ENCODE measurements around the gene SENP5.
A peak's percentile ranks its signal among the peaks of the same experiment; 100 is the strongest.
"Not testable (repeated sequence)": the region's sequence is repeated elsewhere in the genome, so short reads cannot be mapped to it uniquely, and the experiment has no call there.

The SENP5 gene

GRCh38 chr3:196867507-196868296, at the start of gene SENP5:
Gene SENP5, plus strand, starts transcription at chr3:196867920. Its CDS starts 17,262 bp downstream, at chr3:196885182.
- no peaks in the 10 kb centered on the region for H3K27me3 ChIP-seq (ENCODE audit: insufficient read depth, low read length)
- peaks cover 7% of the 10 kb centered on the region for H3K9me3 ChIP-seq (ENCODE audit: insufficient read depth, low read depth, low read length)
- H3K4me3 ChIP-seq (ENCODE audit: low read length), result peak within 1 kb of the TSS; percentile 83
- H3K9ac ChIP-seq (ENCODE audit: low read depth, low read length), result peak within 1 kb of the TSS; percentile 77
- H3K27ac ChIP-seq (ENCODE audit: low read length), result no peak within 1 kb of the TSS
- no peaks in the 10 kb centered on the region for H3K36me3 ChIP-seq (ENCODE audit: insufficient read depth, low read depth, low read length)
- H3K4me1 ChIP-seq (ENCODE audit: insufficient read depth, low read length), result 0 out of 2 replicates have a peak, but pooled peaks cover 4% of the 10 kb centered on the region

- Histone ChIP-seq H3K27ac (ENCODE audit: low read length) (no peak overlapping the region), H3K4me1 (ENCODE audit: insufficient read depth, low read length) (no peaks in the 10 kb centered on the region), H3K9ac (ENCODE audit: low read depth, low read length) (no peak overlapping the region), H3K4me3 (ENCODE audit: low read length) (no peak overlapping the region), H3K9me3 (ENCODE audit: insufficient read depth, low read depth, low read length) (no peaks in the 10 kb centered on the region), H3K27me3 (ENCODE audit: insufficient read depth, low read length) (no peaks in the 10 kb centered on the region), H3K36me3 (ENCODE audit: insufficient read depth, low read depth, low read length) (peaks cover 80% of the 10 kb centered on the region)
Observed at GRCh38 chr3:196821806-196822355, 45.8 kb upstream of the SENP5 start.

- not testable (repeated sequence) for H3K4me3 ChIP-seq (ENCODE audit: low read length); H3K9me3 ChIP-seq (ENCODE audit: insufficient read depth, low read depth, low read length); H3K27me3 ChIP-seq (ENCODE audit: insufficient read depth, low read length); H3K9ac ChIP-seq (ENCODE audit: low read depth, low read length); H3K27ac ChIP-seq (ENCODE audit: low read length); H3K4me1 ChIP-seq (ENCODE audit: insufficient read depth, low read length)
- H3K36me3 ChIP-seq (ENCODE audit: insufficient read depth, low read depth, low read length), result peaks cover 60% of the 10 kb centered on the region
Observed at GRCh38 chr3:196829651-196830050, 38.1 kb upstream of the SENP5 start.

GRCh38 chr3:196835086-196835485, 32.6 kb upstream of the SENP5 start:
- no peak overlapping the region for H3K9ac ChIP-seq (ENCODE audit: low read depth, low read length)
- H3K27me3 ChIP-seq (ENCODE audit: insufficient read depth, low read length), result no peaks in the 10 kb centered on the region
- no peak overlapping the region for H3K4me3 ChIP-seq (ENCODE audit: low read length)
- peaks cover 20% of the 10 kb centered on the region for H3K36me3 ChIP-seq (ENCODE audit: insufficient read depth, low read depth, low read length)
- no peak overlapping the region for H3K27ac ChIP-seq (ENCODE audit: low read length)
- no peaks in the 10 kb centered on the region for H3K4me1 ChIP-seq (ENCODE audit: insufficient read depth, low read length)
- no peaks in the 10 kb centered on the region for H3K9me3 ChIP-seq (ENCODE audit: insufficient read depth, low read depth, low read length)

GRCh38 chr3:196836626-196837025, 31.1 kb upstream of the SENP5 start:
- not testable (repeated sequence) for H3K4me1 ChIP-seq (ENCODE audit: insufficient read depth, low read length); H3K4me3 ChIP-seq (ENCODE audit: low read length); H3K27me3 ChIP-seq (ENCODE audit: insufficient read depth, low read length); H3K9ac ChIP-seq (ENCODE audit: low read depth, low read length); H3K9me3 ChIP-seq (ENCODE audit: insufficient read depth, low read depth, low read length); H3K27ac ChIP-seq (ENCODE audit: low read length); H3K36me3 ChIP-seq (ENCODE audit: insufficient read depth, low read depth, low read length)

- Histone ChIP-seq H3K9me3 (ENCODE audit: insufficient read depth, low read depth, low read length) (no peaks in the 10 kb centered on the region), H3K9ac (ENCODE audit: low read depth, low read length) (no peak overlapping the region), H3K27ac (ENCODE audit: low read length) (no peak overlapping the region), H3K4me1 (ENCODE audit: insufficient read depth, low read length) (no peaks in the 10 kb centered on the region), H3K4me3 (ENCODE audit: low read length) (no peak overlapping the region), H3K27me3 (ENCODE audit: insufficient read depth, low read length) (no peaks in the 10 kb centered on the region), H3K36me3 (ENCODE audit: insufficient read depth, low read depth, low read length) (peaks cover under 1% of the 10 kb centered on the region; the same call in 1 of the 2 replicates)
Observed at GRCh38 chr3:196837819-196838420, 29.8 kb upstream of the SENP5 start.

GRCh38 chr3:196839351-196839750, 28.4 kb upstream of the SENP5 start:
- not testable (repeated sequence) for H3K4me1 ChIP-seq (ENCODE audit: insufficient read depth, low read length); H3K27ac ChIP-seq (ENCODE audit: low read length); H3K27me3 ChIP-seq (ENCODE audit: insufficient read depth, low read length); H3K9ac ChIP-seq (ENCODE audit: low read depth, low read length); H3K36me3 ChIP-seq (ENCODE audit: insufficient read depth, low read depth, low read length); H3K4me3 ChIP-seq (ENCODE audit: low read length); H3K9me3 ChIP-seq (ENCODE audit: insufficient read depth, low read depth, low read length)

- Histone ChIP-seq H3K9ac (ENCODE audit: low read depth, low read length) (no peak overlapping the region), H3K36me3 (ENCODE audit: insufficient read depth, low read depth, low read length) (no peaks in the 10 kb centered on the region), H3K4me3 (ENCODE audit: low read length) (no peak overlapping the region), H3K4me1 (ENCODE audit: insufficient read depth, low read length) (no peaks in the 10 kb centered on the region), H3K9me3 (ENCODE audit: insufficient read depth, low read depth, low read length) (peaks cover under 1% of the 10 kb centered on the region; the same call in 1 of the 2 replicates), H3K27ac (ENCODE audit: low read length) (no peak overlapping the region), H3K27me3 (ENCODE audit: insufficient read depth, low read length) (no peaks in the 10 kb centered on the region)
Observed at GRCh38 chr3:196842567-196843434, 24.9 kb upstream of the SENP5 start.

GRCh38 chr3:196843435-196844110, 24.1 kb upstream of the SENP5 start:
- Histone ChIP-seq H3K4me1 (ENCODE audit: insufficient read depth, low read length) (no peaks in the 10 kb centered on the region), H3K36me3 (ENCODE audit: insufficient read depth, low read depth, low read length) (no peaks in the 10 kb centered on the region), H3K9me3 (ENCODE audit: insufficient read depth, low read depth, low read length) (peaks cover 8% of the 10 kb centered on the region), H3K9ac (ENCODE audit: low read depth, low read length) (no peak overlapping the region), H3K27me3 (ENCODE audit: insufficient read depth, low read length) (no peaks in the 10 kb centered on the region), H3K4me3 (ENCODE audit: low read length) (no peak overlapping the region), H3K27ac (ENCODE audit: low read length) (no peak overlapping the region)

- H3K9me3 ChIP-seq (ENCODE audit: insufficient read depth, low read depth, low read length), result peaks cover 17% of the 10 kb centered on the region
- H3K9ac ChIP-seq (ENCODE audit: low read depth, low read length); H3K27ac ChIP-seq (ENCODE audit: low read length); H3K4me1 ChIP-seq (ENCODE audit: insufficient read depth, low read length); H3K4me3 ChIP-seq (ENCODE audit: low read length); H3K27me3 ChIP-seq (ENCODE audit: insufficient read depth, low read length); H3K36me3 ChIP-seq (ENCODE audit: insufficient read depth, low read depth, low read length): not testable (repeated sequence)
Observed at GRCh38 chr3:196844235-196845219, 23.2 kb upstream of the SENP5 start.

All from iPS-20b (cell line).